Measurements from ENCODE around the gene FGD2.

Gene FGD2

GRCh38 chr6:37022135-37022863 lies 16.8 kb downstream of the FGD2 start:
- H3K36me3 Mint-ChIP-seq (ENCODE audit: insufficient read depth): peaks cover 15% of the 10 kb centered on the region
- peaks cover 42 to 54% of the 10 kb centered on the region in 2 donors for H3K4me1 Mint-ChIP-seq (ENCODE audit: low read depth in 2 of 2)
- no peaks in the 10 kb centered on the region for H3K9me3 Mint-ChIP-seq
- DNase-seq (no peak), ATAC-seq (replicated peaks) (no peak)
- H3K27ac Mint-ChIP-seq: peak overlapping the region; percentile 87
- H3K27me3 Mint-ChIP-seq: no peaks in the 10 kb centered on the region
- peak overlapping the region in 1 of 2 donors; percentile 15 for H3K4me3 Mint-ChIP-seq

GRCh38 chr6:37024656-37025337 lies 19.3 kb downstream of the FGD2 start:
- ATAC-seq (replicated peaks) (peak; percentile 25), DNase-seq (no peak)
- H3K27me3 Mint-ChIP-seq: no peaks in the 10 kb centered on the region
- peak overlapping the region; percentile 70 to 79 for H3K27ac Mint-ChIP-seq
- H3K9me3 Mint-ChIP-seq: no peaks in the 10 kb centered on the region
- H3K4me3 Mint-ChIP-seq: no peak overlapping the region
- peaks cover 39 to 44% of the 10 kb centered on the region in 2 donors for H3K4me1 Mint-ChIP-seq (ENCODE audit: low read depth in 2 of 2)
- H3K36me3 Mint-ChIP-seq (ENCODE audit: insufficient read depth): peaks cover 13% of the 10 kb centered on the region

DNA sequence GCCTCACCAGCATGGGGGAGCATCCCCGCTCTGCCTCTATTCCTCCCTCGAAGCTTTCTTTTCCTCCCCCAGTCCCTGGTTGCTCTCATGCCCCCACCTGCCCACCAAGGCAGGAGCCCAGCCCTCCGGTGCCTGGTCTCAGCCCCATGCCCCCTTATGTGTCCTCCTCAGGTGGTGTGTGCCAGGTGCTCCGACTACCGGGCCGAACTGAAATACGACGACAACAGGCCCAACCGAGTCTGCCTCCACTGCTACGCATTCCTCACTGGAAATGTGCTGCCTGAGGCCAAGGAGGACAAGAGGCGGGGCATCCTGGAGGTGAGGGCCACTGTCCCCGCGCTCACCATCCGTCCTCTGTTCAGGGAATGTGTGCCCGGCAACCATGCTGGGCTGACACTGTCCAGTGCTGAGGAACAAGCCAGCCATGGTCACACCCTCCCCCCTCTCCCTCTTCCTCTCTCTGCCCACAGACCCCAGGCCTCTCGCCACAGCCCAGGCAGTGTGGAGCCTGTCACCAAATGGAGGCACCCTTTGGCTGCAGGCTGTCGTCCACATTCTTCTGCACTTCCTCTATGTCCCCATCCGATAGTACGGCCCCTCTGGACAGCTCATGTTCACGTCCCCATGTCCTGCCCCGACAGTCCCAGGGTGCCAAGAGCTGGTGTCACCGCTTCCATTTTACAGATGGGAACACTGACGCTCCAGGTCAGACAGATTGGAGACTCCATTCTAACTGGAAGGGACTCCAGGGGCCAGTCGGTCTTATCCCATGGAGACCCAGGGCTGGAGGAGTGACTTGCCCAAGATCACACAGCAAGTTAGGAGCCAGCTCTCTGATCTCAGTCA lies 20.4 kb downstream of the FGD2 start:
- Mint-ChIP-seq H3K27ac (peak overlapping the region in 1 of 2 donors; percentile 79), H3K4me1 (ENCODE audit: low read depth in 2 of 2) (peaks cover 39 to 44% of the 10 kb centered on the region in 2 donors), H3K4me3 (no peak overlapping the region), H3K27me3 (no peaks in the 10 kb centered on the region), H3K36me3 (ENCODE audit: insufficient read depth) (peaks cover 13% of the 10 kb centered on the region), H3K9me3 (peaks cover 0 to 2% of the 10 kb centered on the region in 2 donors)
- ATAC-seq (replicated peaks): no peak
- DNase-seq: no peak

DNA sequence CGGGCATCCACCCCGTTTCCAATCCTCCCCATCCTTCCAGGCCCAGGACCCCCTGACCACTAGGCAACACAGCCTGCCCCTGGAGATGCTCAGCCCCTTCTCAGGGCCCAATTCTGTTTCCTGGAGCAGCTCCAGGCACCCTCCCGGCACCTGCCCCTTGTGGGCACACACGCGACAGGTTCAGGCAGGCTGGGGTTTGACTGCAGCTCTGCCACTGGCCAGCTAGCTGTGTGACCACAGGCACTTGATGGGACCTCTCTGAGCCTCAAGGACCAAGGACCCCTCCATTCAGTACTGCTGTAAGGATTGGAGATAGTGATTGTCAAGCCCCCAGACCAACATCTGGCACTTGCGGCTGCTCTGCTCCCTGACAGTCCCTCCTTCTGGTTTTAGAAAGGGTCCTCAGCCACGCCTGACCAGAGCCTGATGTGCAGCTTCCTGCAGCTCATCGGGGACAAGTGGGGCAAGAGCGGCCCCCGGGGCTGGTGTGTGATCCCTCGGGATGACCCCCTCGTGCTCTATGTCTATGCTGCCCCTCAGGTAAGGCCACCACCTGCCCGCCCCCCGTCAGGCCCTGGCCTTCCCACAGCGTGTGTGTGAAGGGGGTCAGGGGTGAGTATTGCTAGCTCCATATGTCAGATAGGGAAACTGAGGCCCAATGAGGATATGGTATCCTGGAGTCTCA lies 21.7 kb downstream of the FGD2 start:
- H3K36me3 Mint-ChIP-seq (ENCODE audit: insufficient read depth): peaks cover 14% of the 10 kb centered on the region
- H3K4me1 Mint-ChIP-seq (ENCODE audit: low read depth in 2 of 2): peaks cover 30 to 33% of the 10 kb centered on the region in 2 donors
- no peak overlapping the region for H3K4me3 Mint-ChIP-seq
- ATAC-seq (replicated peaks) (no peak), DNase-seq (no peak)
- H3K27ac Mint-ChIP-seq: no peak overlapping the region
- no peaks in the 10 kb centered on the region for H3K27me3 Mint-ChIP-seq
- peaks cover 0 to 2% of the 10 kb centered on the region in 2 donors for H3K9me3 Mint-ChIP-seq

GRCh38 chr6:37027811-37028469 lies 22.5 kb downstream of the FGD2 start:
- Mint-ChIP-seq H3K4me1 (ENCODE audit: low read depth in 2 of 2) (peaks cover 24 to 26% of the 10 kb centered on the region in 2 donors), H3K27me3 (no peaks in the 10 kb centered on the region), H3K36me3 (ENCODE audit: insufficient read depth) (peaks cover 19% of the 10 kb centered on the region), H3K4me3 (no peak overlapping the region), H3K9me3 (peaks cover 0 to 2% of the 10 kb centered on the region in 2 donors), H3K27ac (peak overlapping the region in 1 of 2 donors; percentile 64)
- DNase-seq (no peak), ATAC-seq (replicated peaks) (no peak)

DNA sequence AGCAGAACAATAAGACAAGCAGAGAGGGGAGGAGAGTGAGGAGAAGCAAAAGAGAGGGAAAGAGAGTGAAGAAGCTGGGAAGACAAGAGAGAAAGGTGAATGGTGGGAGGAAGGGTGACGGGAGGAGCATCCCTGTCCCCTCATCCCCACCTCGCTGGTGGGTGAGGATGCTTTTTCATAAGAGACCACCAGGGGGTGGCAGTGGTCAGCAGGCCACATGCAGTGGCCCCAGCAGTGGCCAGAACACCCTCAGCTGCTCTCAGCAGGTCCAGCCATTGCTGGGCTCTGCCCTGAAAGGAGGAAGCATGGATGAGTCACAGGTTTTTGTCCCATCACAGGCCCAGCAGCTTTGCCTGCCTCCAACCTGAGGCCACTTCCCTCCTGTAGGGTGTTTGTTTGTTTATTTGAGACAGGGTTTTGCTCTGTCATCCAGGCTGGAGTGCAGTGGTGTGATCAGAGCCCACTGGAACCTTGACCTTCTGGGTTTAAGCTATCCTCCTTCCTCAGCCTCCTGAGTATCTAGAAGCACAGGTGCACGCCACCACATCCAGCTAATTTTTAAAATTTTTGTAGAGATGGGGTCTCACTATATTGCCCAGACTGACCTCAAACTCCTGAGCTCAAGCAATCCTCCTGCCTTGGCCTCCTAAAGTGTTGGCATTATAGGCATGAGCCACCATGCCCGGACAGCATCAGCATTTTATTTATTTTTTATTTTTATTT lies 24.0 kb downstream of the FGD2 start:
- Mint-ChIP-seq H3K27me3 (no peaks in the 10 kb centered on the region), H3K9me3 (peaks cover 0 to 2% of the 10 kb centered on the region in 2 donors), H3K4me3 (no peak overlapping the region), H3K27ac (peak overlapping the region; percentile 13 to 64), H3K4me1 (ENCODE audit: low read depth in 2 of 2) (peaks cover 29 to 31% of the 10 kb centered on the region in 2 donors), H3K36me3 (ENCODE audit: insufficient read depth) (peaks cover 19% of the 10 kb centered on the region)
- DNase-seq: peak in 1 of 3 experiments; percentile 30
- peak; percentile 57 for ATAC-seq (replicated peaks)

DNA sequence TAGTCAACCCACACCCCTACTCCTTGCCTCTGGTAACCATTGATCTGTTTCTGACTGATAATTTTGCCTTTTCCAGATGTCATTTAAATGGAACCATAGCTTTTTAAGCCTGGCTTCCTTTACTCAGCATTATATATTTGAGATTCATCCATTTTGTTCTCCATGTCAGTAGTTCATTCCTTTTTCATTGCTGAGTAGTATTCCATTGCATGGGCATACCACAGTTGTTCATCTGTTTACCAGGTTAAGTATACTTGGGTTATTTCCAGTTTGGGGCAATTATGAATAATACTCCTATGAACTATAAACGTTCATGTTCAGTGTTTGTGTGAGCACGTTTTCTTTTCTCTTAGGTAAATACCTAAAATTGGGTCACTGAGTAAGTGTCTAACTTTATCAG lies 25.1 kb downstream of the FGD2 start:
- no peak for ATAC-seq (replicated peaks)
- DNase-seq: no peak
- Mint-ChIP-seq H3K27me3 (no peaks in the 10 kb centered on the region), H3K27ac (no peak overlapping the region), H3K9me3 (peaks cover 0 to 2% of the 10 kb centered on the region in 2 donors), H3K36me3 (ENCODE audit: insufficient read depth) (peaks cover 18% of the 10 kb centered on the region), H3K4me1 (ENCODE audit: low read depth in 2 of 2) (peaks cover 23 to 24% of the 10 kb centered on the region in 2 donors), H3K4me3 (no peak overlapping the region)

DNA sequence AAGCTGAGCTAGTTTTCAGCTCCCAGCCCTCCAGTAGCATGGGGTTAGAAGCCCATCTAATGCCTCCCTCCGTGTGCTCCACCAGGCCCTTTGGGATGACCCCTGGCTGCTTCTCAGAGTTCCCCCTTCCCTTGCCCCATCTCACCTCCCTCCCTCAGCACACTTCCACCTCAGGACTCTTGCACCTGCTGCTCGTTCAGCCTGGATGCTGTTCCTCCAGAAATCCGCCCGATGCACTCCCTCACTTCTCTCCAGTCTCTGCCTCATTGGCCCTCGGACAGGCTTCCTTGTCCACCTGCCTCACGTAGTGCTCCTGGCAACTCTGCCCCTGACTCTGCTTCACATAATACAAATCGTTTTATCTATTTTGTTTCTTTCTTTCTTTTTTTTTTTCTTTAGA lies 26.8 kb downstream of the FGD2 start:
- Mint-ChIP-seq H3K36me3 (ENCODE audit: insufficient read depth) (peaks cover 11% of the 10 kb centered on the region), H3K9me3 (peaks cover 0 to 2% of the 10 kb centered on the region in 2 donors), H3K27me3 (no peaks in the 10 kb centered on the region), H3K4me1 (ENCODE audit: low read depth in 2 of 2) (peaks cover 18% of the 10 kb centered on the region in 2 donors), H3K4me3 (no peak overlapping the region), H3K27ac (peak overlapping the region; percentile 54 to 92)
- DNase-seq: no peak
- ATAC-seq (replicated peaks): no peak

- DNase-seq (peak in 1 of 3 experiments; percentile 12), ATAC-seq (replicated peaks) (peak; percentile 89)
- Mint-ChIP-seq H3K36me3 (ENCODE audit: insufficient read depth) (peaks cover 11% of the 10 kb centered on the region), H3K9me3 (peaks cover 0 to 2% of the 10 kb centered on the region in 2 donors), H3K4me1 (ENCODE audit: low read depth in 2 of 2) (peaks cover 18% of the 10 kb centered on the region in 2 donors), H3K27me3 (no peaks in the 10 kb centered on the region), H3K27ac (peak overlapping the region in 1 of 2 donors; percentile 92), H3K4me3 (peak overlapping the region in 1 of 2 donors; percentile 43)
These were observed 27.8 kb downstream of the FGD2 start for GRCh38 chr6:37033255-37033654.

DNA sequence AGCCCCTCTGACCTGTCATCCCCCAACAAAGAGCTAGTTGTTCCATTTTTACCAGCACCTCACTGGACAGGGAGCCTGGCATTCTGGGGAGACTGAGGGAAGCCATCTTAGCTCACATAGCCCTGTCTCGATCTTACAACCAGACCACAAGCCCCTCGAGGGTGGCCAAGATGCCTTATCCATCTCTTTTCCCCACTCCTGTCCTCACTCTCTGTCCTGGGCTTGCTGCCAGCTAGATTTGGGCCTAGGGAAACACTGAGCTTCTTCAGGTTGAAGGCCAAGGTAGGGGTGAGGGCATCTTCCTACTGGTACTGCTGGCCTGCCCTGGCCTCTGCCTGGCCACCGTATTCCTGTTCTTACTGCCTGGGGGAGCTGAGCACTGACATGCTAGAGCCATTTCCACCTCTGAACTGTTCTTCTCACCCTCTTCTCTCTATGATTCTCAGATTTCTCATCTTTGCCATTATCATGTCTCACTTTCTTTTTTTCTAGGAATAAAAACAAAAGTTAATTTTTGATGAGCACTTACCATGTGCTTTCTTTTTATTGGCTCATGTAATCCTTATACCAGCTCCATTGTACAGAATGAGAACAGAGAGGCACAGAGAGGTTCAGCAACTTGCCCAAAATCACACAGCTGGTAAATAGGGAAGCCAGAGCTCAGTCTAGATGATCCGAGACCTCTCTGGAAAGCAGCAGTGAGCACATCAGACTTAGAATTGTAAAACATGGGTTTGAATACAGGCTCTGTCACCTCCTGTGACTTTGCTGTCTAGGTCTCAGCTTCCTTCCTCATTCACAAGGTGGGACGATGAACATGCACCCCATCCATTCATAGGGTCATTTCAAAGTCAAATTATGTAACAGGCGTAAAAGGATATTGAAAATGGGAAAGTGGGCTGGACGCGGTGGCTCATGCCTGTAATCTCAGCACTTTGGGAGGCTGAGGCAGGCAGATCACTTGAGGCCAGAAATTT lies 28.7 kb downstream of the FGD2 start:
- peaks cover 19 to 22% of the 10 kb centered on the region in 2 donors for H3K4me1 Mint-ChIP-seq (ENCODE audit: low read depth in 2 of 2)
- DNase-seq: no peak
- H3K4me3 Mint-ChIP-seq: peak overlapping the region in 1 of 2 donors; percentile 43
- H3K36me3 Mint-ChIP-seq (ENCODE audit: insufficient read depth): peaks cover 14% of the 10 kb centered on the region
- H3K27ac Mint-ChIP-seq: peak overlapping the region; percentile 88 to 92
- no peaks in the 10 kb centered on the region for H3K27me3 Mint-ChIP-seq
- ATAC-seq (replicated peaks): no peak
- H3K9me3 Mint-ChIP-seq: peaks cover 0 to 2% of the 10 kb centered on the region in 2 donors

- no peak overlapping the region for H3K4me3 Mint-ChIP-seq
- H3K27ac Mint-ChIP-seq: no peak overlapping the region
These were observed 30.7 kb downstream of the FGD2 start for GRCh38 chr6:37036146-37036545.

More at GRCh38 chr6:37036146-37036545, 30.7 kb downstream of the FGD2 start:
- Mint-ChIP-seq H3K36me3 (ENCODE audit: insufficient read depth) (peaks cover 14% of the 10 kb centered on the region), H3K9me3 (no peaks in the 10 kb centered on the region), H3K27me3 (no peaks in the 10 kb centered on the region), H3K4me1 (ENCODE audit: low read depth in 2 of 2) (peaks cover 13 to 18% of the 10 kb centered on the region in 2 donors)
- DNase-seq (no peak), ATAC-seq (replicated peaks) (no peak)

Data from effector memory CD8-positive, alpha-beta T cell (primary cell).